ENCODE measurements around the gene ZNF202. TPM values are rescaled to one million over a fixed set of nuclear protein-coding genes. Genes with fewer than 3 reads are reported as not detected.

Gene ZNF202
- total RNA-seq, 1 donor = 6.5 TPM

- Histone ChIP-seq H3K79me2 (ENCODE audit: insufficient read depth, low read length) (no peaks in the 10 kb centered on the region), H3K27me3 (ENCODE audit: insufficient read depth, low read length) (no peaks in the 10 kb centered on the region), H3K4me3 (ENCODE audit: insufficient read depth, low read length) (no peak overlapping the region), H2AFZ (ENCODE audit: low read length) (no peak overlapping the region), H4K20me1 (ENCODE audit: insufficient read depth, low read length) (no peaks in the 10 kb centered on the region), H3K4me1 (ENCODE audit: insufficient read depth, low read length) (no peaks in the 10 kb centered on the region), H3K27ac (ENCODE audit: low read depth, low read length) (no peak overlapping the region), H3K36me3 (ENCODE audit: insufficient read depth, low read length) (no peaks in the 10 kb centered on the region), H3K9me3 (ENCODE audit: low read depth, low read length) (no peaks in the 10 kb centered on the region), H3K4me2 (ENCODE audit: insufficient read depth, low read length) (no peak overlapping the region)
- TF ChIP-seq, protein P1, sequence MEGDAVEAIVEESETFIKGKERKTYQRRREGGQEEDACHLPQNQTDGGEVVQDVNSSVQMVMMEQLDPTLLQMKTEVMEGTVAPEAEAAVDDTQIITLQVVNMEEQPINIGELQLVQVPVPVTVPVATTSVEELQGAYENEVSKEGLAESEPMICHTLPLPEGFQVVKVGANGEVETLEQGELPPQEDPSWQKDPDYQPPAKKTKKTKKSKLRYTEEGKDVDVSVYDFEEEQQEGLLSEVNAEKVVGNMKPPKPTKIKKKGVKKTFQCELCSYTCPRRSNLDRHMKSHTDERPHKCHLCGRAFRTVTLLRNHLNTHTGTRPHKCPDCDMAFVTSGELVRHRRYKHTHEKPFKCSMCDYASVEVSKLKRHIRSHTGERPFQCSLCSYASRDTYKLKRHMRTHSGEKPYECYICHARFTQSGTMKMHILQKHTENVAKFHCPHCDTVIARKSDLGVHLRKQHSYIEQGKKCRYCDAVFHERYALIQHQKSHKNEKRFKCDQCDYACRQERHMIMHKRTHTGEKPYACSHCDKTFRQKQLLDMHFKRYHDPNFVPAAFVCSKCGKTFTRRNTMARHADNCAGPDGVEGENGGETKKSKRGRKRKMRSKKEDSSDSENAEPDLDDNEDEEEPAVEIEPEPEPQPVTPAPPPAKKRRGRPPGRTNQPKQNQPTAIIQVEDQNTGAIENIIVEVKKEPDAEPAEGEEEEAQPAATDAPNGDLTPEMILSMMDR (IDR thresholded peaks at IDR 0.05; ENCODE audit: extremely low read depth, low read depth, low read length) = no peak
- DNase-seq (ENCODE audit: insufficient read length, low spot score, missing footprints) = no peak
Observed at GRCh38 chr11:123775715-123776549, 34.5 kb upstream of the ZNF202 start.

- Histone ChIP-seq H3K4me1 (ENCODE audit: insufficient read depth, low read length) (no peaks in the 10 kb centered on the region), H3K27ac (ENCODE audit: low read depth, low read length) (no peak overlapping the region), H3K27me3 (ENCODE audit: insufficient read depth, low read length) (no peaks in the 10 kb centered on the region), H3K9me3 (ENCODE audit: low read depth, low read length) (no peaks in the 10 kb centered on the region), H3K4me3 (ENCODE audit: insufficient read depth, low read length) (no peak overlapping the region), H3K79me2 (ENCODE audit: insufficient read depth, low read length) (no peaks in the 10 kb centered on the region), H4K20me1 (ENCODE audit: insufficient read depth, low read length) (no peaks in the 10 kb centered on the region), H3K4me2 (ENCODE audit: insufficient read depth, low read length) (no peak overlapping the region), H2AFZ (ENCODE audit: low read length) (no peak overlapping the region), H3K36me3 (ENCODE audit: insufficient read depth, low read length) (no peaks in the 10 kb centered on the region)
- no peak for DNase-seq (ENCODE audit: insufficient read length, low spot score, missing footprints)
- TF ChIP-seq, protein P1 (IDR thresholded peaks at IDR 0.05; ENCODE audit: extremely low read depth, low read depth, low read length) = no peak
Observed at GRCh38 chr11:123775289-123775688, 33.8 kb upstream of the ZNF202 start.

GRCh38 chr11:123773959-123774358, 32.5 kb upstream of the ZNF202 start:
- Histone ChIP-seq H3K27me3 (ENCODE audit: insufficient read depth, low read length) (no peaks in the 10 kb centered on the region), H3K79me2 (ENCODE audit: insufficient read depth, low read length) (no peaks in the 10 kb centered on the region), H2AFZ (ENCODE audit: low read length) (no peak overlapping the region), H4K20me1 (ENCODE audit: insufficient read depth, low read length) (no peaks in the 10 kb centered on the region), H3K4me2 (ENCODE audit: insufficient read depth, low read length) (no peak overlapping the region), H3K9me3 (ENCODE audit: low read depth, low read length) (no peaks in the 10 kb centered on the region), H3K36me3 (ENCODE audit: insufficient read depth, low read length) (no peaks in the 10 kb centered on the region), H3K4me1 (ENCODE audit: insufficient read depth, low read length) (no peaks in the 10 kb centered on the region), H3K4me3 (ENCODE audit: insufficient read depth, low read length) (no peak overlapping the region), H3K27ac (ENCODE audit: low read depth, low read length) (no peak overlapping the region)
- no peak for DNase-seq (ENCODE audit: insufficient read length, low spot score, missing footprints)
- TF ChIP-seq, protein P1 (IDR thresholded peaks at IDR 0.05; ENCODE audit: extremely low read depth, low read depth, low read length) = no peak

- Histone ChIP-seq H3K79me2 (ENCODE audit: insufficient read depth, low read length) (no peaks in the 10 kb centered on the region), H2AFZ (ENCODE audit: low read length) (no peak overlapping the region), H3K9me3 (ENCODE audit: low read depth, low read length) (no peaks in the 10 kb centered on the region), H3K36me3 (ENCODE audit: insufficient read depth, low read length) (no peaks in the 10 kb centered on the region), H3K27ac (ENCODE audit: low read depth, low read length) (no peak overlapping the region), H4K20me1 (ENCODE audit: insufficient read depth, low read length) (no peaks in the 10 kb centered on the region), H3K4me3 (ENCODE audit: insufficient read depth, low read length) (no peak overlapping the region), H3K4me2 (ENCODE audit: insufficient read depth, low read length) (no peak overlapping the region), H3K4me1 (ENCODE audit: insufficient read depth, low read length) (no peaks in the 10 kb centered on the region), H3K27me3 (ENCODE audit: insufficient read depth, low read length) (no peaks in the 10 kb centered on the region)
- TF ChIP-seq, protein P1 (IDR thresholded peaks at IDR 0.05; ENCODE audit: extremely low read depth, low read depth, low read length) = no peak
- no peak for DNase-seq (ENCODE audit: insufficient read length, low spot score, missing footprints)
Observed at GRCh38 chr11:123773026-123773425, 31.6 kb upstream of the ZNF202 start.
